HepG2 (cell line): ENCODE measurements around the gene STEAP1B. TPM values are rescaled to one million over a fixed set of nuclear protein-coding genes. Genes with fewer than 3 reads are reported as not detected.

Experiments used
- EZH2 ChIP-seq: conservative IDR thresholded peaks from 2 replicates; pipeline ENCODE4 v1.6.1; 2012; ENCODE audit warnings: mild to moderate bottlenecking, low read depth, low read length, moderate library complexity
- FIP1L1 ChIP-seq: fragments of 200-400 bp; formaldehyde crosslinking; IDR thresholded peaks from 2 replicates; pipeline ENCODE4 v1.6.1; 2018; ENCODE audit warnings: low read depth, mild to moderate bottlenecking, low read length, moderate library complexity, borderline replicate concordance; ENCODE audit not compliant: insufficient read depth
- GFI1 ChIP-seq: sonication (generic); formaldehyde crosslinking; IDR thresholded peaks from 2 replicates; pipeline ENCODE4 v1.5.0; 2020; ENCODE audit warnings: missing genetic modification reagents, mild to moderate bottlenecking, borderline replicate concordance
- HNRNPK ChIP-seq: fragments of 200-400 bp; formaldehyde crosslinking; IDR thresholded peaks from 2 replicates; pipeline ENCODE4 v1.6.1; 2018; ENCODE audit warnings: low read length, low read depth, moderate library complexity, mild to moderate bottlenecking; ENCODE audit not compliant: poor library complexity, severe bottlenecking
- HNRNPLL ChIP-seq: fragments of 200-400 bp; formaldehyde crosslinking; IDR thresholded peaks from 2 replicates; pipeline ENCODE4 v1.6.1; 2017; ENCODE audit warnings: mild to moderate bottlenecking, low read depth, low read length; ENCODE audit not compliant: poor library complexity, severe bottlenecking
- KMT2B ChIP-seq: IDR thresholded peaks from 2 replicates; pipeline ENCODE4 v1.6.1; 2016; ENCODE audit warnings: missing genetic modification reagents, missing compliant biosample characterization
- MAX ChIP-seq: IDR thresholded peaks from 2 replicates; pipeline ENCODE4 v1.6.1; 2012; ENCODE audit warnings: inconsistent platforms
- MAZ ChIP-seq, 2 experiments: sonication (generic) in 1 of 2; formaldehyde crosslinking in 1 of 2; IDR thresholded peaks; 2 replicates each; pipeline versions ENCODE4 v1.5.0 to v1.6.1; 2012 to 2020; ENCODE audit warnings: low read depth in 2 of 2, mild to moderate bottlenecking in 2 of 2, borderline replicate concordance in 1 of 2, improper control_type of control experiment in 1 of 2, low read length in 1 of 2, missing genetic modification reagents in 1 of 2, moderate library complexity in 1 of 2
- MXD1 ChIP-seq: sonication (generic); formaldehyde crosslinking; IDR thresholded peaks from 2 replicates; pipeline ENCODE4 v1.4.0; 2020; ENCODE audit warnings: mild to moderate bottlenecking, missing genetic modification reagents
- MXI1 ChIP-seq: IDR thresholded peaks from 3 replicates; pipeline ENCODE4 v1.6.1; 2012; ENCODE audit warnings: low read depth, low read length, inconsistent platforms, borderline replicate concordance
- NCOA1 ChIP-seq: sonication (generic); formaldehyde crosslinking; IDR thresholded peaks from 2 replicates; pipeline ENCODE4 v1.9.0; 2021; ENCODE audit warnings: missing genetic modification reagents
- PLRG1 ChIP-seq: fragments of 450-650 bp; conservative IDR thresholded peaks from 2 replicates; pipeline ENCODE4 v1.6.1; 2016
- PRDM10 ChIP-seq: sonication (generic); formaldehyde crosslinking; IDR thresholded peaks from 2 replicates; pipeline ENCODE4 v1.4.0; 2020; ENCODE audit warnings: low read depth, missing genetic modification reagents
- SAP130 ChIP-seq: IDR thresholded peaks from 2 replicates; pipeline ENCODE4 v1.6.1; 2016; ENCODE audit warnings: low read depth
- ZKSCAN5 ChIP-seq: sonication (generic); formaldehyde crosslinking; IDR thresholded peaks from 2 replicates; pipeline ENCODE4 v1.5.1; 2020; ENCODE audit warnings: mild to moderate bottlenecking, missing genetic modification reagents
- ZNF263 ChIP-seq: sonication (generic); formaldehyde crosslinking; IDR thresholded peaks from 2 replicates; pipeline ENCODE4 v1.4.0; 2020; ENCODE audit warnings: missing genetic modification reagents
- ZNF343 ChIP-seq: sonication (generic); formaldehyde crosslinking; IDR thresholded peaks from 2 replicates; pipeline ENCODE4 v1.4.0; 2020; ENCODE audit warnings: mild to moderate bottlenecking, missing genetic modification reagents
- ZNF512 ChIP-seq: sonication (generic); formaldehyde crosslinking; IDR thresholded peaks from 2 replicates; pipeline ENCODE4 v1.4.0; 2020; ENCODE audit warnings: mild to moderate bottlenecking, missing genetic modification reagents
- ZNF703 ChIP-seq: sonication (generic); formaldehyde crosslinking; IDR thresholded peaks from 2 replicates; pipeline ENCODE4 v1.5.1; 2020; ENCODE audit warnings: missing genetic modification reagents, mild to moderate bottlenecking, moderate library complexity, borderline replicate concordance
- ZNF713 ChIP-seq: sonication (generic); formaldehyde crosslinking; IDR thresholded peaks from 2 replicates; pipeline ENCODE4 v1.4.0; 2020; ENCODE audit warnings: mild to moderate bottlenecking, missing genetic modification reagents
- ZNF773 ChIP-seq: sonication (generic); formaldehyde crosslinking; IDR thresholded peaks from 2 replicates; pipeline ENCODE4 v1.4.0; 2020; ENCODE audit warnings: missing genetic modification reagents, borderline replicate concordance
- ZUFSP ChIP-seq: sonication (generic); formaldehyde crosslinking; IDR thresholded peaks from 2 replicates; pipeline ENCODE4 v1.9.0; 2021; ENCODE audit warnings: missing genetic modification reagents, mild to moderate bottlenecking, borderline replicate concordance
- polyA plus RNA-seq, 8 experiments: library from polyadenylated mRNA; depleted of rRNA in 3 of 8; stranded (reverse) in 7 of 8; unstranded in 1 of 8; fragments of >200 nt; fragmentation: Illumina TruSeq in 4 of 8; extraction: Trizol in 4 of 8; gene quantifications; 2 replicates each; pipeline versions ENCODE4 v1.2.1 to v1.2.3, GENCODE V29; 2011 to 2016; ENCODE audit warnings: low read depth in 4 of 8, missing spikeins in 1 of 8, mixed read lengths in 1 of 8; ENCODE audit not compliant: insufficient read depth in 1 of 8
- total RNA-seq, 5 experiments: library from RNA; depleted of rRNA; stranded (reverse); fragments of >200 nt; fragmentation: Illumina TruSeq; extraction: Trizol; gene quantifications; 2 replicates each; pipeline ENCODE4 v1.2.3, GENCODE V29; 2016; ENCODE audit warnings: low read depth in 1 of 5

The STEAP1B gene
- total and polyA plus RNA-seq, 2 of the 13 experiments (the other 11 are each of a cell fraction or from before 2014, with no cell fraction given) = not detected

GRCh38 chr7:22378199-22378980, 121.6 kb downstream of the STEAP1B start (continued):
- no peak for TF ChIP-seq PRDM10 (CRISPR knock-in tag)
- TF ChIP-seq MXD1 (CRISPR knock-in tag) = no peak
- TF ChIP-seq FIP1L1 = no peak
- no peak for TF ChIP-seq ZNF773 (CRISPR knock-in tag)
- no peak for TF ChIP-seq HNRNPK
- TF ChIP-seq ZUFSP = no peak
- no peak for TF ChIP-seq GFI1 (CRISPR knock-in tag)
- no peak for TF ChIP-seq ZNF512 (CRISPR knock-in tag)
- no peak for TF ChIP-seq MAZ (IDR thresholded peaks at IDR 0.05; ENCODE audit: borderline replicate concordance, low read depth, low read length)
- no peak for TF ChIP-seq MAZ (CRISPR knock-in tag; IDR thresholded peaks at IDR 0.05; ENCODE audit: low read depth)
- TF ChIP-seq ZKSCAN5 (CRISPR knock-in tag) = no peak
- no peak for TF ChIP-seq KMT2B (CRISPR knock-in tag)
- no peak for TF ChIP-seq ZNF343 (CRISPR knock-in tag)
- no peak for TF ChIP-seq ZNF263
- TF ChIP-seq EZH2 = no peak
- TF ChIP-seq NCOA1 = no peak
- no peak for TF ChIP-seq PLRG1
- peak; percentile 67 for TF ChIP-seq SAP130 (CRISPR knock-in tag)
- TF ChIP-seq ZNF713 = no peak
- TF ChIP-seq MAX = no peak
- TF ChIP-seq HNRNPLL = no peak
- TF ChIP-seq ZNF703 (CRISPR knock-in tag) = no peak
- no peak for TF ChIP-seq MXI1
